ENCODE measurements around the gene NME3. TPM values are rescaled to one million over a fixed set of nuclear protein-coding genes. Genes with fewer than 3 reads are reported as not detected.
A peak's percentile ranks its signal among the peaks of the same experiment; 100 is the strongest.

NME3 gene
- polyA plus RNA-seq, 3 donors, result 57.7 to 80.2 (median 74.7) TPM

DNA sequence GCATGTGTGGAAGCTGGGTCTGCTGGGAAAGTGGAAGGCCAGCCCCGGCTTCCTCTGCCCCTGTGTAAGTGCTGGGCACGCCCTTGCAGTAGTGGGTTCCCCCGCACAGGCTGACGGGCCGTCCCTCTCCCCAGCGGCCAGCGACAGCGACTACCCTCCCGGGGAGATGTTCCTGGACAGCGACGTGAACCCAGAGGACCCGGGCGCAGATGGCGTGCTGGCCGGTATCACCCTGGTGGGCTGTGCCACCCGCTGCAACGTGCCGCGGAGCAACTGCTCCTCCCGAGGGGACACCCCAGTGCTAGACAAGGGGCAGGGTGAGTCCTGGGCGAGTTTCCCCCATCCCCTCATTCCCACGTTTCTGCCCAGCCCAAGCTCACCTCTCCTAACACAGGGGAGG lies 5.5 kb downstream of the NME3 start:
- TF ChIP-seq, protein P1, sequence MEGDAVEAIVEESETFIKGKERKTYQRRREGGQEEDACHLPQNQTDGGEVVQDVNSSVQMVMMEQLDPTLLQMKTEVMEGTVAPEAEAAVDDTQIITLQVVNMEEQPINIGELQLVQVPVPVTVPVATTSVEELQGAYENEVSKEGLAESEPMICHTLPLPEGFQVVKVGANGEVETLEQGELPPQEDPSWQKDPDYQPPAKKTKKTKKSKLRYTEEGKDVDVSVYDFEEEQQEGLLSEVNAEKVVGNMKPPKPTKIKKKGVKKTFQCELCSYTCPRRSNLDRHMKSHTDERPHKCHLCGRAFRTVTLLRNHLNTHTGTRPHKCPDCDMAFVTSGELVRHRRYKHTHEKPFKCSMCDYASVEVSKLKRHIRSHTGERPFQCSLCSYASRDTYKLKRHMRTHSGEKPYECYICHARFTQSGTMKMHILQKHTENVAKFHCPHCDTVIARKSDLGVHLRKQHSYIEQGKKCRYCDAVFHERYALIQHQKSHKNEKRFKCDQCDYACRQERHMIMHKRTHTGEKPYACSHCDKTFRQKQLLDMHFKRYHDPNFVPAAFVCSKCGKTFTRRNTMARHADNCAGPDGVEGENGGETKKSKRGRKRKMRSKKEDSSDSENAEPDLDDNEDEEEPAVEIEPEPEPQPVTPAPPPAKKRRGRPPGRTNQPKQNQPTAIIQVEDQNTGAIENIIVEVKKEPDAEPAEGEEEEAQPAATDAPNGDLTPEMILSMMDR (IDR thresholded peaks at IDR 0.05), result no peak
- Histone ChIP-seq H3K9me3 (replicated peaks in 1 of 2; ENCODE audit: control insufficient read depth in 1 of 2, insufficient read depth in 1 of 2, low read length in 2 of 2) (no peaks in the 10 kb centered on the region), H3K36me3 (replicated peaks in 1 of 2; ENCODE audit: control insufficient read depth in 1 of 2, insufficient read depth in 2 of 2, low read length in 2 of 2) (peaks cover 77 to 80% of the 10 kb centered on the region in 2 donors), H3K79me2 (ENCODE audit: insufficient read depth, low read length) (peaks cover 2% of the 10 kb centered on the region), H4K20me1 (ENCODE audit: insufficient read depth, low read length) (peaks cover 40% of the 10 kb centered on the region), H3K4me3 (replicated peaks in 1 of 3; ENCODE audit: low read depth in 2 of 3, low read length in 3 of 3) (no peak overlapping the region), H2AFZ (ENCODE audit: insufficient read depth, low read depth, low read length, poor library complexity, severe bottlenecking) (no peak overlapping the region), H3K27ac (ENCODE audit: low read depth in 1 of 2, low read length in 2 of 2) (no peak overlapping the region), H3K4me2 (replicated peaks; ENCODE audit: extremely low read depth, low read length, poor library complexity, severe bottlenecking) (no peak overlapping the region), H3K4me1 (ENCODE audit: control insufficient read depth in 1 of 2, insufficient read depth in 2 of 2, low read length in 2 of 2) (peaks cover 10 to 12% of the 10 kb centered on the region in 2 donors), H3K27me3 (ENCODE audit: control insufficient read depth in 2 of 2, insufficient read depth in 2 of 2, low read length in 2 of 2) (no peaks in the 10 kb centered on the region), H3K9ac (ENCODE audit: insufficient read depth, low read length, poor library complexity, severe bottlenecking) (no peak overlapping the region)
- H3K36me3 Mint-ChIP-seq, result peaks cover 42 to 70% of the 10 kb centered on the region in 2 donors
- peaks cover 9% of the 10 kb centered on the region for H3K4me1 Mint-ChIP-seq
- peaks cover 0 to 2% (median 0%) of the 10 kb centered on the region in 7 donors for H3K9me3 Mint-ChIP-seq
- intact Hi-C loops (cut with micrococcal nuclease), result no loop called here
- H3K4me3 Mint-ChIP-seq, result no peak overlapping the region
- no peak for DNase-seq
- 95% methylated on average over 21 of the region's 22 CpGs for WGBS (ENCODE audit: insufficient coverage)
- H3K27me3 Mint-ChIP-seq (ENCODE audit: low read depth in 3 of 3), result peaks cover 0 to 1% (median 0%) of the 10 kb centered on the region in 3 donors
- H3K27ac Mint-ChIP-seq, result peak overlapping the region in 1 of 7 donors; percentile 69

DNA sequence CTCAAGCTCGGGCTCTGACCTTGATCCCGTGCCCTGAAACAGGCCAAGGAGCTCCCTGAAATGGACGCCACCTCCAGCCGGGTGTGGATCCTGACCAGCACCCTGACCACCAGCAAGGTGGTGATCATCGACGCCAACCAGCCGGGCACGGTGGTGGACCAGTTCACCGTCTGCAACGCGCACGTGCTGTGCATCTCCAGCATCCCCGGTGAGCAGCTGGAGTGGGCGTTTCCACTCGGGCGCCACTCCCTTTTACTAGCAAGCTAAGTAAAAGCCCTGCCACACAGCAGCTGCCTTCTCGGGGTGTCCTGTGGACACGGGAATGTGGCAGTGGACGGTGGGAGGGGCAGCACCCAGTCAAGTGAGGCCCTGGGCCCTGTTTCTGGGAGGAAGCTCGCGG lies 6.4 kb downstream of the NME3 start:
- no peak overlapping the region for H3K9ac ChIP-seq (ENCODE audit: insufficient read depth, low read length, poor library complexity, severe bottlenecking)
- H3K4me3 ChIP-seq (replicated peaks in 1 of 3; ENCODE audit: low read depth in 2 of 3, low read length in 3 of 3), result no peak overlapping the region
- 92% methylated on average over 16 of the region's 21 CpGs for WGBS (ENCODE audit: insufficient coverage)
- TF ChIP-seq, protein P1 (IDR thresholded peaks at IDR 0.05), result no peak
- no peak overlapping the region for H3K4me2 ChIP-seq (replicated peaks; ENCODE audit: extremely low read depth, low read length, poor library complexity, severe bottlenecking)
- intact Hi-C loops (cut with micrococcal nuclease), result no loop called here
- DNase-seq, result no peak
- Mint-ChIP-seq H3K36me3 (peaks cover 49 to 78% of the 10 kb centered on the region in 2 donors), H3K27ac (peak overlapping the region in 1 of 7 donors; percentile 30), H3K4me3 (no peak overlapping the region), H3K9me3 (peaks cover 0 to 2% (median 0%) of the 10 kb centered on the region in 7 donors), H3K4me1 (peaks cover 3% of the 10 kb centered on the region), H3K27me3 (ENCODE audit: low read depth in 3 of 3) (peaks cover 0 to 2% (median 2%) of the 10 kb centered on the region in 3 donors)
- H2AFZ ChIP-seq (ENCODE audit: insufficient read depth, low read depth, low read length, poor library complexity, severe bottlenecking), result no peak overlapping the region
- peaks cover 86 to 89% of the 10 kb centered on the region in 2 donors for H3K36me3 ChIP-seq (replicated peaks in 1 of 2; ENCODE audit: control insufficient read depth in 1 of 2, insufficient read depth in 2 of 2, low read length in 2 of 2)
- H3K9me3 ChIP-seq (replicated peaks in 1 of 2; ENCODE audit: control insufficient read depth in 1 of 2, insufficient read depth in 1 of 2, low read length in 2 of 2), result no peaks in the 10 kb centered on the region
- peaks cover 31% of the 10 kb centered on the region for H4K20me1 ChIP-seq (ENCODE audit: insufficient read depth, low read length)
- peaks cover 1 to 4% of the 10 kb centered on the region in 2 donors for H3K4me1 ChIP-seq (ENCODE audit: control insufficient read depth in 1 of 2, insufficient read depth in 2 of 2, low read length in 2 of 2)
- no peaks in the 10 kb centered on the region for H3K79me2 ChIP-seq (ENCODE audit: insufficient read depth, low read length)
- no peak overlapping the region for H3K27ac ChIP-seq (ENCODE audit: low read depth in 1 of 2, low read length in 2 of 2)
- H3K27me3 ChIP-seq (ENCODE audit: control insufficient read depth in 2 of 2, insufficient read depth in 2 of 2, low read length in 2 of 2), result no peaks in the 10 kb centered on the region

All from CD14-positive monocyte (primary cell).